GM10847 (cell line): ENCODE measurements around the gene OR6Q1.

Experiments used
- POLR2A ChIP-seq: IDR thresholded peaks from 2 replicates; pipeline ENCODE4 v1.6.1; 2011; ENCODE audit not compliant: insufficient read length; ENCODE audit errors: extremely low read depth

OR6Q1 gene

GRCh38 chr11:58055806-58056401 lies 25.2 kb downstream of the OR6Q1 start:
- no peak for TF ChIP-seq POLR2A

GRCh38 chr11:58057481-58057880 lies 26.7 kb downstream of the OR6Q1 start:
- TF ChIP-seq POLR2A = no peak

GRCh38 chr11:58058276-58059006 lies 27.7 kb downstream of the OR6Q1 start:
- no peak for TF ChIP-seq POLR2A

- no peak for TF ChIP-seq POLR2A
Observed at GRCh38 chr11:58059007-58059350, 28.2 kb downstream of the OR6Q1 start.

- TF ChIP-seq POLR2A = no peak
Observed at GRCh38 chr11:58060535-58060934, 29.8 kb downstream of the OR6Q1 start.

GRCh38 chr11:58060939-58061672 lies 30.4 kb downstream of the OR6Q1 start:
- TF ChIP-seq POLR2A = no peak

GRCh38 chr11:58061813-58062212 lies 31.1 kb downstream of the OR6Q1 start:
- no peak for TF ChIP-seq POLR2A

GRCh38 chr11:58067685-58068084 lies 36.9 kb downstream of the OR6Q1 start:
- TF ChIP-seq POLR2A = no peak

- TF ChIP-seq POLR2A = no peak
Observed at GRCh38 chr11:58068655-58069054, 37.9 kb downstream of the OR6Q1 start.

GRCh38 chr11:58070585-58070984 lies 39.8 kb downstream of the OR6Q1 start:
- TF ChIP-seq POLR2A = no peak

- no peak for TF ChIP-seq POLR2A
Observed at GRCh38 chr11:58075781-58076180, 45.0 kb downstream of the OR6Q1 start.
